WTC11 (cell line): ENCODE data around the gene LCLAT1.

Source experiments
- ETV6 ChIP-seq: sonication (generic); formaldehyde crosslinking; IDR thresholded peaks from 2 replicates; pipeline ENCODE4 v1.8.1; 2022; ENCODE audit warnings: mild to moderate bottlenecking, missing genetic modification reagents
- FOXK1 ChIP-seq: sonication (generic); formaldehyde crosslinking; IDR thresholded peaks from 2 replicates; pipeline ENCODE4 v1.8.0; 2022; ENCODE audit warnings: mild to moderate bottlenecking, moderate library complexity, missing genetic modification reagents
- PRRX2 ChIP-seq: fragments of 250-450 bp; sonication (Bioruptor Pico); IDR thresholded peaks from 2 replicates; pipeline ENCODE4 v1.8.0; 2021; ENCODE audit warnings: mild to moderate bottlenecking
- TF ChIP-seq, protein P1 (sequence below): fragments of 200-600 bp; IDR thresholded peaks from 2 replicates; pipeline ENCODE4 v1.8.0; 2022; ENCODE audit warnings: antibody characterized with exemption
- TF ChIP-seq, protein P2 (sequence below): sonication (generic); formaldehyde crosslinking; IDR thresholded peaks from 2 replicates; pipeline ENCODE4 v1.8.1; 2023; ENCODE audit warnings: mild to moderate bottlenecking, missing genetic modification reagents, moderate library complexity
- TF ChIP-seq, protein P3 (sequence below): sonication (generic); formaldehyde crosslinking; IDR thresholded peaks from 2 replicates; pipeline ENCODE4 v1.8.1; 2023; ENCODE audit warnings: mild to moderate bottlenecking, missing genetic modification reagents
- TF ChIP-seq, protein P4 (sequence below): sonication (generic); formaldehyde crosslinking; IDR thresholded peaks from 2 replicates; pipeline ENCODE4 v1.8.1; 2023; ENCODE audit warnings: mild to moderate bottlenecking, moderate library complexity, missing genetic modification reagents
- TF ChIP-seq, protein P5 (sequence below): sonication (generic); formaldehyde crosslinking; IDR thresholded peaks from 2 replicates; pipeline ENCODE4 v1.8.1; 2023; ENCODE audit warnings: mild to moderate bottlenecking, missing genetic modification reagents
- TF ChIP-seq, protein P6 (sequence below): sonication (generic); formaldehyde crosslinking; IDR thresholded peaks from 2 replicates; pipeline ENCODE4 v1.8.0; 2022; ENCODE audit warnings: missing genetic modification reagents
- TF ChIP-seq, protein P7 (sequence below): sonication (generic); formaldehyde crosslinking; IDR thresholded peaks from 2 replicates; pipeline ENCODE4 v1.8.0; 2022; ENCODE audit warnings: mild to moderate bottlenecking, missing genetic modification reagents
- TF ChIP-seq, protein P8 (sequence below): fragments of 250-450 bp; sonication (Bioruptor Pico); IDR thresholded peaks from 2 replicates; pipeline ENCODE4 v1.9.0; 2021; ENCODE audit warnings: moderate library complexity, mild to moderate bottlenecking, inconsistent platforms, borderline replicate concordance

DNA sequence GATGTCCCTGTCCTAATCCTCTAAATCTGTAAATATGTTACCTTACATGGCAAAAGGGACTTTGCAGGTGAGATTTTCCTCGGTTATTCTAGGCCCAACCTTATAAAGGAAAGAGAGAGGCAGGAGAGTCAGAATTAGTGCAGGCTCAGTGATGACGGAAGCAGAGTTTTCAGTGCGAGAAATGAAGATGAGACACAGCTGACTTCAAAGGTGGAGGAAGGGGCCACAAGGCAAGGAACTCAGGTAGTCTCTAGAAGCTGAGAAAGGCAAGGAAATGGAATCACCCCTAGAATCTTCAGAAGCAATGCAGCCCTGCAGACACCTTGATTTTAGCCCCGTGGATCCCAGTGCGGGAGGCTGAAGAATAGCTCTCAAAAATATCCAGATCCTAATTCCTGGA lies 7.2 kb upstream of the LCLAT1 start:
- TF ChIP-seq, protein P1, sequence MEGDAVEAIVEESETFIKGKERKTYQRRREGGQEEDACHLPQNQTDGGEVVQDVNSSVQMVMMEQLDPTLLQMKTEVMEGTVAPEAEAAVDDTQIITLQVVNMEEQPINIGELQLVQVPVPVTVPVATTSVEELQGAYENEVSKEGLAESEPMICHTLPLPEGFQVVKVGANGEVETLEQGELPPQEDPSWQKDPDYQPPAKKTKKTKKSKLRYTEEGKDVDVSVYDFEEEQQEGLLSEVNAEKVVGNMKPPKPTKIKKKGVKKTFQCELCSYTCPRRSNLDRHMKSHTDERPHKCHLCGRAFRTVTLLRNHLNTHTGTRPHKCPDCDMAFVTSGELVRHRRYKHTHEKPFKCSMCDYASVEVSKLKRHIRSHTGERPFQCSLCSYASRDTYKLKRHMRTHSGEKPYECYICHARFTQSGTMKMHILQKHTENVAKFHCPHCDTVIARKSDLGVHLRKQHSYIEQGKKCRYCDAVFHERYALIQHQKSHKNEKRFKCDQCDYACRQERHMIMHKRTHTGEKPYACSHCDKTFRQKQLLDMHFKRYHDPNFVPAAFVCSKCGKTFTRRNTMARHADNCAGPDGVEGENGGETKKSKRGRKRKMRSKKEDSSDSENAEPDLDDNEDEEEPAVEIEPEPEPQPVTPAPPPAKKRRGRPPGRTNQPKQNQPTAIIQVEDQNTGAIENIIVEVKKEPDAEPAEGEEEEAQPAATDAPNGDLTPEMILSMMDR: no peak
- no peak for TF ChIP-seq ETV6 (CRISPR knock-in tag)
- TF ChIP-seq PRRX2 (CRISPR knock-in tag): no peak
- TF ChIP-seq, protein P2, sequence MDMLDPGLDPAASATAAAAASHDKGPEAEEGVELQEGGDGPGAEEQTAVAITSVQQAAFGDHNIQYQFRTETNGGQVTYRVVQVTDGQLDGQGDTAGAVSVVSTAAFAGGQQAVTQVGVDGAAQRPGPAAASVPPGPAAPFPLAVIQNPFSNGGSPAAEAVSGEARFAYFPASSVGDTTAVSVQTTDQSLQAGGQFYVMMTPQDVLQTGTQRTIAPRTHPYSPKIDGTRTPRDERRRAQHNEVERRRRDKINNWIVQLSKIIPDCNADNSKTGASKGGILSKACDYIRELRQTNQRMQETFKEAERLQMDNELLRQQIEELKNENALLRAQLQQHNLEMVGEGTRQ (CRISPR knock-in tag): no peak
- TF ChIP-seq, protein P3, sequence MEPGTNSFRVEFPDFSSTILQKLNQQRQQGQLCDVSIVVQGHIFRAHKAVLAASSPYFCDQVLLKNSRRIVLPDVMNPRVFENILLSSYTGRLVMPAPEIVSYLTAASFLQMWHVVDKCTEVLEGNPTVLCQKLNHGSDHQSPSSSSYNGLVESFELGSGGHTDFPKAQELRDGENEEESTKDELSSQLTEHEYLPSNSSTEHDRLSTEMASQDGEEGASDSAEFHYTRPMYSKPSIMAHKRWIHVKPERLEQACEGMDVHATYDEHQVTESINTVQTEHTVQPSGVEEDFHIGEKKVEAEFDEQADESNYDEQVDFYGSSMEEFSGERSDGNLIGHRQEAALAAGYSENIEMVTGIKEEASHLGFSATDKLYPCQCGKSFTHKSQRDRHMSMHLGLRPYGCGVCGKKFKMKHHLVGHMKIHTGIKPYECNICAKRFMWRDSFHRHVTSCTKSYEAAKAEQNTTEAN (CRISPR knock-in tag): no peak
- TF ChIP-seq FOXK1 (CRISPR knock-in tag): no peak
- TF ChIP-seq, protein P4, sequence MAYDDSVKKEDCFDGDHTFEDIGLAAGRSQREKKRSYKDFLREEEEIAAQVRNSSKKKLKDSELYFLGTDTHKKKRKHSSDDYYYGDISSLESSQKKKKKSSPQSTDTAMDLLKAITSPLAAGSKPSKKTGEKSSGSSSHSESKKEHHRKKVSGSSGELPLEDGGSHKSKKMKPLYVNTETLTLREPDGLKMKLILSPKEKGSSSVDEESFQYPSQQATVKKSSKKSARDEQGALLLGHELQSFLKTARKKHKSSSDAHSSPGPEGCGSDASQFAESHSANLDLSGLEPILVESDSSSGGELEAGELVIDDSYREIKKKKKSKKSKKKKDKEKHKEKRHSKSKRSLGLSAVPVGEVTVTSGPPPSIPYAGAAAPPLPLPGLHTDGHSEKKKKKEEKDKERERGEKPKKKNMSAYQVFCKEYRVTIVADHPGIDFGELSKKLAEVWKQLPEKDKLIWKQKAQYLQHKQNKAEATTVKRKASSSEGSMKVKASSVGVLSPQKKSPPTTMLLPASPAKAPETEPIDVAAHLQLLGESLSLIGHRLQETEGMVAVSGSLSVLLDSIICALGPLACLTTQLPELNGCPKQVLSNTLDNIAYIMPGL (CRISPR knock-in tag): no peak
- TF ChIP-seq, protein P5, sequence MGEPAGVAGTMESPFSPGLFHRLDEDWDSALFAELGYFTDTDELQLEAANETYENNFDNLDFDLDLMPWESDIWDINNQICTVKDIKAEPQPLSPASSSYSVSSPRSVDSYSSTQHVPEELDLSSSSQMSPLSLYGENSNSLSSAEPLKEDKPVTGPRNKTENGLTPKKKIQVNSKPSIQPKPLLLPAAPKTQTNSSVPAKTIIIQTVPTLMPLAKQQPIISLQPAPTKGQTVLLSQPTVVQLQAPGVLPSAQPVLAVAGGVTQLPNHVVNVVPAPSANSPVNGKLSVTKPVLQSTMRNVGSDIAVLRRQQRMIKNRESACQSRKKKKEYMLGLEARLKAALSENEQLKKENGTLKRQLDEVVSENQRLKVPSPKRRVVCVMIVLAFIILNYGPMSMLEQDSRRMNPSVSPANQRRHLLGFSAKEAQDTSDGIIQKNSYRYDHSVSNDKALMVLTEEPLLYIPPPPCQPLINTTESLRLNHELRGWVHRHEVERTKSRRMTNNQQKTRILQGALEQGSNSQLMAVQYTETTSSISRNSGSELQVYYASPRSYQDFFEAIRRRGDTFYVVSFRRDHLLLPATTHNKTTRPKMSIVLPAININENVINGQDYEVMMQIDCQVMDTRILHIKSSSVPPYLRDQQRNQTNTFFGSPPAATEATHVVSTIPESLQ (CRISPR knock-in tag): no peak
- TF ChIP-seq, protein P6, sequence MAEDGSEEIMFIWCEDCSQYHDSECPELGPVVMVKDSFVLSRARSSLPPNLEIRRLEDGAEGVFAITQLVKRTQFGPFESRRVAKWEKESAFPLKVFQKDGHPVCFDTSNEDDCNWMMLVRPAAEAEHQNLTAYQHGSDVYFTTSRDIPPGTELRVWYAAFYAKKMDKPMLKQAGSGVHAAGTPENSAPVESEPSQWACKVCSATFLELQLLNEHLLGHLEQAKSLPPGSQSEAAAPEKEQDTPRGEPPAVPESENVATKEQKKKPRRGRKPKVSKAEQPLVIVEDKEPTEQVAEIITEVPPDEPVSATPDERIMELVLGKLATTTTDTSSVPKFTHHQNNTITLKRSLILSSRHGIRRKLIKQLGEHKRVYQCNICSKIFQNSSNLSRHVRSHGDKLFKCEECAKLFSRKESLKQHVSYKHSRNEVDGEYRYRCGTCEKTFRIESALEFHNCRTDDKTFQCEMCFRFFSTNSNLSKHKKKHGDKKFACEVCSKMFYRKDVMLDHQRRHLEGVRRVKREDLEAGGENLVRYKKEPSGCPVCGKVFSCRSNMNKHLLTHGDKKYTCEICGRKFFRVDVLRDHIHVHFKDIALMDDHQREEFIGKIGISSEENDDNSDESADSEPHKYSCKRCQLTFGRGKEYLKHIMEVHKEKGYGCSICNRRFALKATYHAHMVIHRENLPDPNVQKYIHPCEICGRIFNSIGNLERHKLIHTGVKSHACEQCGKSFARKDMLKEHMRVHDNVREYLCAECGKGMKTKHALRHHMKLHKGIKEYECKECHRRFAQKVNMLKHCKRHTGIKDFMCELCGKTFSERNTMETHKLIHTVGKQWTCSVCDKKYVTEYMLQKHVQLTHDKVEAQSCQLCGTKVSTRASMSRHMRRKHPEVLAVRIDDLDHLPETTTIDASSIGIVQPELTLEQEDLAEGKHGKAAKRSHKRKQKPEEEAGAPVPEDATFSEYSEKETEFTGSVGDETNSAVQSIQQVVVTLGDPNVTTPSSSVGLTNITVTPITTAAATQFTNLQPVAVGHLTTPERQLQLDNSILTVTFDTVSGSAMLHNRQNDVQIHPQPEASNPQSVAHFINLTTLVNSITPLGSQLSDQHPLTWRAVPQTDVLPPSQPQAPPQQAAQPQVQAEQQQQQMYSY: no peak
- TF ChIP-seq, protein P7, sequence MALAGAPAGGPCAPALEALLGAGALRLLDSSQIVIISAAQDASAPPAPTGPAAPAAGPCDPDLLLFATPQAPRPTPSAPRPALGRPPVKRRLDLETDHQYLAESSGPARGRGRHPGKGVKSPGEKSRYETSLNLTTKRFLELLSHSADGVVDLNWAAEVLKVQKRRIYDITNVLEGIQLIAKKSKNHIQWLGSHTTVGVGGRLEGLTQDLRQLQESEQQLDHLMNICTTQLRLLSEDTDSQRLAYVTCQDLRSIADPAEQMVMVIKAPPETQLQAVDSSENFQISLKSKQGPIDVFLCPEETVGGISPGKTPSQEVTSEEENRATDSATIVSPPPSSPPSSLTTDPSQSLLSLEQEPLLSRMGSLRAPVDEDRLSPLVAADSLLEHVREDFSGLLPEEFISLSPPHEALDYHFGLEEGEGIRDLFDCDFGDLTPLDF: no peak
- TF ChIP-seq, protein P8, sequence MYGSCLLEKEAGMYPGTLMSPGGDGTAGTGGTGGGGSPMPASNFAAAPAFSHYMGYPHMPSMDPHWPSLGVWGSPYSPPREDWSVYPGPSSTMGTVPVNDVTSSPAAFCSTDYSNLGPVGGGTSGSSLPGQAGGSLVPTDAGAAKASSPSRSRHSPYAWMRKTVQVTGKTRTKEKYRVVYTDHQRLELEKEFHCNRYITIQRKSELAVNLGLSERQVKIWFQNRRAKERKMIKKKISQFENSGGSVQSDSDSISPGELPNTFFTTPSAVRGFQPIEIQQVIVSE (CRISPR knock-in tag): no peak
